CD4-positive, alpha-beta memory T cell (primary cell): ENCODE results near the gene MAPK11. TPM values are rescaled to one million over a fixed set of nuclear protein-coding genes. Genes with fewer than 3 reads are reported as not detected.

ENCODE experiments used
- CTCF ChIA-PET: fragments of 350-600 bp; sonication (Branson Sonifier 250); formaldehyde crosslinking; loops from one replicate; lab custom pipeline; 2021; ENCODE audit warnings: inconsistent platforms; ENCODE audit not compliant: partially characterized antibody; lab: Charles Lee
- POLR2A ChIA-PET: fragments of 350-600 bp; sonication (Branson Sonifier 250); formaldehyde crosslinking; loops from one replicate; lab custom pipeline; 2021; ENCODE audit not compliant: partially characterized antibody; lab: Charles Lee
- DNase-seq, 5 donors: peaks; one replicate each; pipeline versions ENCODE4 v3.0.0 to v3.0.0-alpha.2; 2020 to 2022; ENCODE audit warnings: mixed read lengths in 1 of 5
- H3K27ac ChIP-seq: one replicate; pipeline ENCODE4 v1.7.0; 2013; ENCODE audit warnings: low read depth, low read length
- H3K27me3 ChIP-seq: 2 replicates; pipeline ENCODE4 v1.7.0; 2013; ENCODE audit warnings: mild to moderate bottlenecking, low read length, moderate library complexity; ENCODE audit not compliant: insufficient read depth
- H3K36me3 ChIP-seq: 2 replicates; pipeline ENCODE4 v1.7.0; 2013; ENCODE audit warnings: mild to moderate bottlenecking, low read length, moderate library complexity; ENCODE audit not compliant: insufficient read depth
- H3K4me1 ChIP-seq: 2 replicates; pipeline ENCODE4 v1.7.0; 2013; ENCODE audit warnings: mild to moderate bottlenecking, low read length, moderate library complexity; ENCODE audit not compliant: insufficient read depth
- H3K4me3 ChIP-seq, 2 donors: one replicate each; pipeline ENCODE4 v1.7.0; 2013; ENCODE audit warnings: low read length in 2 of 2, mild to moderate bottlenecking in 1 of 2
- H3K9me3 ChIP-seq, 2 donors: one replicate each; pipeline ENCODE4 v1.7.0; 2013; ENCODE audit warnings: low read length in 2 of 2, control low read depth in 1 of 2; ENCODE audit not compliant: control insufficient read depth in 1 of 2
- H3K27ac Mint-ChIP-seq, 7 donors: one replicate each; pipeline ENCODE4 v1.8.0; 2020 to 2021; ENCODE audit warnings: mixed read lengths in 7 of 7, mild to moderate bottlenecking in 6 of 7, inconsistent platforms in 3 of 7, moderate library complexity in 3 of 7
- H3K27me3 Mint-ChIP-seq, 2 donors: one replicate each; pipeline ENCODE4 v1.8.0; 2020 to 2021; ENCODE audit warnings: mixed read lengths in 2 of 2
- H3K36me3 Mint-ChIP-seq, 2 donors: one replicate each; pipeline ENCODE4 v1.8.0; 2020 to 2021; ENCODE audit warnings: mixed read lengths in 2 of 2, inconsistent platforms in 1 of 2, mild to moderate bottlenecking in 1 of 2
- H3K4me1 Mint-ChIP-seq, 4 donors: one replicate each; pipeline ENCODE4 v1.8.0; 2020 to 2021; ENCODE audit warnings: mixed read lengths in 4 of 4, mild to moderate bottlenecking in 1 of 4
- H3K4me3 Mint-ChIP-seq, 8 donors: one replicate each; pipeline ENCODE4 v1.8.0; 2020 to 2021; ENCODE audit warnings: mixed read lengths in 8 of 8, mild to moderate bottlenecking in 7 of 8, moderate library complexity in 6 of 8, inconsistent platforms in 3 of 8
- H3K9me3 Mint-ChIP-seq, 8 donors: one replicate each; pipeline ENCODE4 v1.8.0; 2020 to 2021; ENCODE audit warnings: mixed read lengths in 8 of 8, mild to moderate bottlenecking in 5 of 8, inconsistent platforms in 3 of 8, moderate library complexity in 1 of 8
- intact Hi-C: fragments of 100-400 bp; cut with micrococcal nuclease; formaldehyde crosslinking; loops from one replicate; pipeline ENCODE4 v1.15.1; 2023
- polyA plus RNA-seq, 2 donors: library from polyadenylated mRNA; unstranded; fragments of 300-500 nt; fragmentation: Illumina TruSeq; gene quantifications; one replicate each; pipeline ENCODE4 v1.2.3, GENCODE V29; 2021
- total RNA-seq, 2 experiments: library from RNA; stranded (reverse); gene quantifications; one replicate each; pipeline ENCODE4 v1.2.3, GENCODE V29; 2021

The MAPK11 gene
- total and polyA plus RNA-seq, 4 experiments from 2014 or later: 0.10 to 1.7 (median 1.1) TPM

DNA sequence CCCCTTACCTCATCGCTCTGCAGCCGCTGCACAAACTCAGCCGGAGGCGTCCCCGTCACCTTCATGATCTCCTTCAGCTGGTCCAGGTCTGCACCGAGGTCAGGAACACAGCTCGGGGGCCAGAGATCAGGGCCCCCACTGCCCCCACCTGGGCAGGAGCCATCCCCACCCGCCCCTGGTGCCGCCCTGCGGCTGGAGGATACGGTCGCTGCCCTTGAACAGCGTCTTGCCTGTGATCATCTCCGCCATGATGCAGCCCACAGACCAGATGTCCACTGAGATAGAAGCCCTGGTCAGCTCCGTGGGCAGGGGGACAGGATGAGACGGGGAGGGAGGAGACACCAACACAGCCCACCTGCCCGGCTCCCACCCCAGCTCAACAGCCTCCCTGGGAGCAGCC, 14.6 kb downstream of the MAPK11 start:
- intact Hi-C loops: loop anchor here (10.0 kb wide), 1 partner anchor 219 kb away; the partner anchor contains the start of gene SBF1
- Mint-ChIP-seq H3K4me1 (peaks cover 0 to 10% (median 1%) of the 10 kb centered on the region in 4 donors), H3K27ac (no peak overlapping the region), H3K4me3 (no peak overlapping the region), H3K9me3 (no peaks in the 10 kb centered on the region), H3K27me3 (peaks cover 6 to 9% of the 10 kb centered on the region in 2 donors), H3K36me3 (no peaks in the 10 kb centered on the region)
- ChIA-PET CTCF (interaction anchor here (0.8 kb wide), 1 partner anchor 242 kb away, joined by 4 read pairs; no protein-coding TSS in a partner anchor), POLR2A (no interaction called here)
- DNase-seq: no peak
- Histone ChIP-seq H3K27ac (no peak overlapping the region), H3K4me3 (no peak overlapping the region), H3K36me3 (no peaks in the 10 kb centered on the region), H3K27me3 (no peaks in the 10 kb centered on the region), H3K9me3 (no peaks in the 10 kb centered on the region), H3K4me1 (peaks cover 2% of the 10 kb centered on the region)

- no peak overlapping the region for H3K27ac Mint-ChIP-seq
Observed at GRCh38 chr22:50255099-50255498, 15.1 kb downstream of the MAPK11 start.

GRCh38 chr22:50253941-50254340, 16.2 kb downstream of the MAPK11 start:
- no peaks in the 10 kb centered on the region for H3K36me3 ChIP-seq
- no peaks in the 10 kb centered on the region for H3K27me3 ChIP-seq
- intact Hi-C loops: loop anchor here (10.0 kb wide), 1 partner anchor 221 kb away; the partner anchor contains the start of gene SBF1
- H3K4me3 ChIP-seq: no peak overlapping the region
- H3K36me3 Mint-ChIP-seq: no peaks in the 10 kb centered on the region
- peak overlapping the region in 1 of 7 donors; percentile 64 for H3K27ac Mint-ChIP-seq
- no peak for DNase-seq
- peaks cover 16% of the 10 kb centered on the region for H3K4me1 ChIP-seq
- no peak overlapping the region for H3K27ac ChIP-seq
- no peaks in the 10 kb centered on the region for H3K9me3 ChIP-seq
- ChIA-PET POLR2A (no interaction called here), CTCF (interaction anchor here (2.0 to 3.5 kb wide), 3 partner anchors 13 to 17 kb away, joined by 8 to 28 read pairs (median 19); no protein-coding TSS in a partner anchor)
- peaks cover 1 to 19% (median 7%) of the 10 kb centered on the region in 4 donors for H3K4me1 Mint-ChIP-seq
- no peak overlapping the region for H3K4me3 Mint-ChIP-seq
- H3K27me3 Mint-ChIP-seq: peaks cover 2 to 7% of the 10 kb centered on the region in 2 donors
- H3K9me3 Mint-ChIP-seq: no peaks in the 10 kb centered on the region

More at GRCh38 chr22:50255099-50255498, 15.1 kb downstream of the MAPK11 start:
- CTCF ChIA-PET: no interaction called here
- H3K27me3 ChIP-seq: no peaks in the 10 kb centered on the region
- H3K36me3 Mint-ChIP-seq: no peaks in the 10 kb centered on the region
- no peak for DNase-seq
- intact Hi-C loops: loop anchor here (10.0 kb wide), 1 partner anchor 220 kb away; the partner anchor contains the start of gene SBF1
- POLR2A ChIA-PET: no interaction called here
- no peaks in the 10 kb centered on the region for H3K36me3 ChIP-seq
- H3K4me3 ChIP-seq: no peak overlapping the region
- H3K4me1 ChIP-seq: peaks cover 7% of the 10 kb centered on the region
- peaks cover 1 to 16% (median 5%) of the 10 kb centered on the region in 4 donors for H3K4me1 Mint-ChIP-seq
- H3K4me3 Mint-ChIP-seq: no peak overlapping the region
- peaks cover 6 to 9% of the 10 kb centered on the region in 2 donors for H3K27me3 Mint-ChIP-seq
- H3K9me3 Mint-ChIP-seq: no peaks in the 10 kb centered on the region
- H3K9me3 ChIP-seq: no peaks in the 10 kb centered on the region
- no peak overlapping the region for H3K27ac ChIP-seq

DNA sequence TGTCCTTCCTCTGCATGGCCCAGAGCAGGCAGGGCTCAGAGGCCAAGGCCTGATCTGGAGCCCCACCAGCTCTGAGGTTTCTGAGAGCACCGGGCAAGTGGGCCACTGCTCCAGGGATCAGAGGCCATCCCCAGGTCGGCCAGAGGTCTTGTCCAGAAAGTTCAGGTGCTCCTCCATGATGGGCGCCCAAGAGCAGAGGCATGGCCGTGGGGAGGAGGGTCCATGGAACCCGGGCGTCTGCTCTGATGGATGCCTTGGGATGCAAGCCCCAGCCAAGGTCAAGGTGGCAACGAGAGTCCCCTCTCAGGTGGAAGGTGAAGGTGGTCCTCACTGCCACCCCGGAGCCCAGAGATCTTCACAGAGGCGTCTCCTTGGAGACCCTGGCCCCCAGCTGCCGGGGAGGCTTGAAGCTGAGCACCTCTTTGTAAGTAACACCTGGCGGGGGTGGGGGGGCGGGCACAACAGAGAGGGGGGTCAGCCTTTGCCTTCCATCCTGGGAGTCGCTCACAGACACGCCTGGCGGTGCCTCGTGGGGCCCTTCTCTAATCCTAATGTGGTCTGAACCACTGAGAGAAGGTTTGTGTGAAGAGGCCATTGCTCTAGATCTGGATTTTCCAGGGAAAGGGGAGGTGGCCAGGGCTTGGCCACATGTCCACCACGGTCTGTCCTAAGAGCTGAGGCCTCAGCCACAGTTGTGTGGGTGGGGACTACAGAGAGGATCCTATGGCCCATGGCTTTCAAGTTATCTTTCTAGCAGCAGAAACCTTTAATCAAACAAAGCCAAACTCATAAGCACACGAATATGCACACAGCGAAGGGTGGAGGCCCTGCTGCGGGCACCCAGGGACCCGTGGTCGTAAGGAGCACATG, 16.9 kb downstream of the MAPK11 start:
- Mint-ChIP-seq H3K27me3 (peaks cover 1 to 4% of the 10 kb centered on the region in 2 donors), H3K9me3 (no peaks in the 10 kb centered on the region), H3K4me1 (peaks cover 1 to 19% (median 7%) of the 10 kb centered on the region in 4 donors), H3K36me3 (no peaks in the 10 kb centered on the region), H3K4me3 (peak overlapping the region in 1 of 8 donors; percentile 7), H3K27ac (peak overlapping the region in 1 of 7 donors; percentile 64)
- Histone ChIP-seq H3K27ac (no peak overlapping the region), H3K4me1 (peaks cover 20% of the 10 kb centered on the region), H3K27me3 (no peaks in the 10 kb centered on the region), H3K36me3 (no peaks in the 10 kb centered on the region), H3K4me3 (no peak overlapping the region), H3K9me3 (no peaks in the 10 kb centered on the region)
- no peak for DNase-seq
- POLR2A ChIA-PET: interaction anchor here (1.0 to 4.0 kb wide), 7 partner anchors 11 to 368 kb away, joined by 4 to 29 read pairs (median 8); partner anchors contain the start of genes MAPK11 and TYMP
- intact Hi-C loops: loop anchor here (10.0 kb wide), 1 partner anchor 222 kb away; the partner anchor contains the start of gene SBF1
- CTCF ChIA-PET: interaction anchor here (0.5 to 3.5 kb wide), 17 partner anchors 9 to 367 kb away, joined by 3 to 28 read pairs (median 6); partner anchors contain the start of gene SCO2

- Histone ChIP-seq H3K36me3 (peaks cover 3% of the 10 kb centered on the region), H3K4me1 (peaks cover 30% of the 10 kb centered on the region), H3K27me3 (no peaks in the 10 kb centered on the region), H3K4me3 (no peak overlapping the region), H3K27ac (peak overlapping the region; percentile 66), H3K9me3 (no peaks in the 10 kb centered on the region)
- Mint-ChIP-seq H3K36me3 (peaks cover under 1 to 6% of the 10 kb centered on the region in 2 donors), H3K27ac (peak overlapping the region in 4 of 7 donors; percentile 36 to 68 (median 48)), H3K27me3 (peaks cover 1 to 3% of the 10 kb centered on the region in 2 donors), H3K9me3 (no peaks in the 10 kb centered on the region), H3K4me3 (peak overlapping the region in 7 of 8 donors; percentile 36 to 77 (median 61)), H3K4me1 (peaks cover 5 to 27% (median 13%) of the 10 kb centered on the region in 4 donors)
- DNase-seq: peak; percentile 65 to 75 (median 69)
- intact Hi-C loops: loop anchor here (1.0 to 10.0 kb wide), 5 partner anchors 18 to 246 kb away; partner anchors contain the start of genes DENND6B, MAPK11 and SBF1
- CTCF ChIA-PET: interaction anchor here (0.8 to 3.5 kb wide), 21 partner anchors 8 to 381 kb away, joined by 3 to 28 read pairs (median 6); partner anchors contain the start of gene SCO2
- POLR2A ChIA-PET: interaction anchor here (0.9 to 4.0 kb wide), 15 partner anchors 10 to 369 kb away, joined by 3 to 29 read pairs (median 4); partner anchors contain the start of genes DENND6B, MAPK11, SCO2 and TYMP
Observed at GRCh38 chr22:50252082-50253045, 17.8 kb downstream of the MAPK11 start.

- Histone ChIP-seq H3K27ac (peak overlapping the region; percentile 66), H3K4me3 (peak overlapping the region in 1 of 2 donors; percentile 89), H3K27me3 (no peaks in the 10 kb centered on the region), H3K36me3 (peaks cover 10% of the 10 kb centered on the region), H3K4me1 (peaks cover 36% of the 10 kb centered on the region), H3K9me3 (no peaks in the 10 kb centered on the region)
- H3K4me3 Mint-ChIP-seq: peak overlapping the region in 7 of 8 donors; percentile 25 to 77 (median 44)
- H3K4me1 Mint-ChIP-seq: peaks cover 7 to 29% (median 16%) of the 10 kb centered on the region in 4 donors
- POLR2A ChIA-PET: interaction anchor here (0.6 to 4.0 kb wide), 29 partner anchors 10 to 377 kb away, joined by 3 to 29 read pairs (median 4); partner anchors contain the start of genes ARSA, DENND6B, LMF2 and MAPK11
- intact Hi-C loops: loop anchor here (1.0 to 10.0 kb wide), 6 partner anchors 19 to 369 kb away; partner anchors contain the start of genes DENND6B, MAPK11 and SBF1
- H3K27me3 Mint-ChIP-seq: peaks cover 1 to 2% of the 10 kb centered on the region in 2 donors
- DNase-seq: peak in 1 of 5 donors; percentile 33
- H3K27ac Mint-ChIP-seq: peak overlapping the region in 3 of 7 donors; percentile 68 to 88 (median 74)
- H3K36me3 Mint-ChIP-seq: peaks cover 4 to 10% of the 10 kb centered on the region in 2 donors
- CTCF ChIA-PET: interaction anchor here (0.9 to 3.5 kb wide), 13 partner anchors 10 to 381 kb away, joined by 3 to 28 read pairs (median 10); partner anchors contain the start of gene SCO2
- no peaks in the 10 kb centered on the region for H3K9me3 Mint-ChIP-seq
Observed at GRCh38 chr22:50251477-50252081, 18.6 kb downstream of the MAPK11 start.
